Dedifferentiated amniotic fluid mesenchymal stem cell (primary cell): ENCODE data around the gene UGT1A10.
"Not testable (repeated sequence)": the region's sequence is repeated elsewhere in the genome, so short reads cannot be mapped to it uniquely, and the experiment has no call there.

Source experiments
- DNase-seq: peaks from one replicate; pipeline ENCODE4 v3.0.0-alpha.2; 2016; ENCODE audit errors: extremely low spot score

Gene UGT1A10

GRCh38 chr2:233743464-233744259 is 107.4 kb downstream of the UGT1A10 start:
- no peak for DNase-seq

DNA sequence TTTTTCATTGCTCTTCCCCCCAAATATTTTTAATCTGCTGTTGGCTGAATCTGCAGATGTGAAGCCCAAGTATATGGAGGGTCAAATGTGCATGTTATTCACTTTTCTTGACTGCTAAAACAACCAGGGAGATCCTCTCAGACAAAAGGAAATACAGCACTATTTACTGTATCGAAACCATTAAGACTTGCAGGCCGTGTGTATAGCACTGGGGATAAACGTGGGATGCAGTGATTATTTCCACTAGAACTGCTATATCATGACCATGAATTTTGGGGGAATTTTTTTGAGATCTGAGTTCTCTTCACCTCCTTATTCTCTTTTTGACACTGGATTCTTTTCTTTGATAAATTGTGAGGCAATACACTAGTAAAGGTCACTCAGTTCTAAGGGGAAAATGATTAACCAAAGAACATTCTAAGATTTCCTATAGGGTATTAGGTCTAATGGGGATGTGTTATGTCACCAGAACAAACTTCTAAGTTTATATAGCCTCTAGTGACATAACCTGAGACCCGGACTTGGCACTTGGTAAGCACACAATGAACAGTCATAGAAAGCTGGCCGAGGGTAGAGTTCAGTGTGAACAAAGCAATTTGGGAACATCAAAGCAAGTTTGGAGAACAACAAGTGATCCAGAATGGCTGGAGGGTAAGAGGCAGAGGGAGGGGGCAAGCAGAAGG is 109.0 kb downstream of the UGT1A10 start:
- DNase-seq = no peak

GRCh38 chr2:233745838-233746237 is 109.6 kb downstream of the UGT1A10 start:
- not testable (repeated sequence) for DNase-seq

DNA sequence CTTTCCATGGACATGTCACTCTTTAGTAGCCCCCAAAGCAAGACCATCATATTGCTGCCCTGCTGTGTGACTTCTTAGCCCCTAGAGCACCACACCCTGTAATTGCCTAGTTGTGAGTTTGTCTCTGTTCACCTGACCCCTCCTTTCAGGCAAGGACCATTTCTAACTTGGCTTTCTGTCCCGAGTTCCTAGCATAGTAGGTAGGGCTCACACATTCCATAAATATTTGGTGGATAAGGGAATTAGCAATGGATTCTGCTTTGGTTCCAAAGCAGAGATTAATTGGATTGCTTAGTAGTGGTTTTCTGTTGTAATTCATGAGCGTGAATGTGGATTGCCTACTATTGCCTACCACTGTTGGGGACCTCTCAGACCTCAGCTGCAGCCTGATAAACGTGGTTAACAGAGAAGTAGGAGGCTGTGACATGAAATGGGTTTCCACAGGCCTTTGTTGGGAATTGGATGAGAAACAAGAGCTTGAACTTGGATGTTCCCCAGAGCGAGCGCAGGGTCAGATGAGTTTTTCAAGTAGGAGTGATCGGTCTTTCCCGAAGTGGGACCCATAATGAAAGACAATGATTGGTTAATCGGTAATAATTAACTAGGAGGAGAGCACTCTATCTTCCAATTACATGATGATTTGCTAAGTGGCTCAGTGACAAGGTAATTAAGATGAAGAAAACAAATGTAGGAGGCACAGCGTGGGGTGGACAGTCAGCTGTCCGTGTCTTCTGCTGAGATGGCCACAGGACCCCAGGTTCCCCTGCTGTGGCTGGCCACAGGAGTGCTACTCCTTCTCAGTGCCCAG is 110.4 kb downstream of the UGT1A10 start:
- no peak for DNase-seq

DNA sequence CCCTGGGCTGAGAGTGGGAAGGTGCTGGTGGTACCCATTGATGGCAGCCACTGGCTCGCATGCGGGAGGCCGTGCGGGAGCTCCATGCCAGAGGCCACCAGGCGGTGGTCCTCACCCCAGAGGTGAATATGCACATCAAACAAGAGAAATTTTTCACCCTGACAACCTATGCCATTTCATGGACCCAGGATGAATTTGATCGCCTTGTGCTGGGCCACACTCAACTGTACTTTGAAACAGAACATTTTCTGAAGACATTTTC is 111.0 kb downstream of the UGT1A10 start:
- DNase-seq = no peak

DNA sequence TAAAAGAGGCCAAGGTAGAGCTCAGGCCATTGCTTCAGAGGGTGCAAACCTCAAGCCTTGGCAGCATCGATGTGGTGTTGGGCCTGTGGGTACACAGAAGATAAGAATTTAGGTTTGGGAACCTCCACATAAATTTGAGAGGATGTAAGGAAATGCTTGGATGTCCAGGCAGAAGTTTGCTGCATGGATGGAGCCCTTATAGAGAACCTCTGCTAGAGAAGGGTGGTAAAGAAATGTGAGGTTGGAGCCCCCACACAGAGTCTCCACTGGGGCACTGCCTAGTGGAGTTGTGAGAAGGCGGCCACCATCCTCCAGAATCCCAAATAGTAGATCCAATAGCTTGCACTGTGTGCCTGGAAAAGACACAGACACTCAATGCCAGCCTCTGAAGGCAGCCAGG is 114.4 kb downstream of the UGT1A10 start:
- not testable (repeated sequence) for DNase-seq

- DNase-seq = not testable (repeated sequence)
Observed at GRCh38 chr2:233751212-233752009, 115.2 kb downstream of the UGT1A10 start.

DNA sequence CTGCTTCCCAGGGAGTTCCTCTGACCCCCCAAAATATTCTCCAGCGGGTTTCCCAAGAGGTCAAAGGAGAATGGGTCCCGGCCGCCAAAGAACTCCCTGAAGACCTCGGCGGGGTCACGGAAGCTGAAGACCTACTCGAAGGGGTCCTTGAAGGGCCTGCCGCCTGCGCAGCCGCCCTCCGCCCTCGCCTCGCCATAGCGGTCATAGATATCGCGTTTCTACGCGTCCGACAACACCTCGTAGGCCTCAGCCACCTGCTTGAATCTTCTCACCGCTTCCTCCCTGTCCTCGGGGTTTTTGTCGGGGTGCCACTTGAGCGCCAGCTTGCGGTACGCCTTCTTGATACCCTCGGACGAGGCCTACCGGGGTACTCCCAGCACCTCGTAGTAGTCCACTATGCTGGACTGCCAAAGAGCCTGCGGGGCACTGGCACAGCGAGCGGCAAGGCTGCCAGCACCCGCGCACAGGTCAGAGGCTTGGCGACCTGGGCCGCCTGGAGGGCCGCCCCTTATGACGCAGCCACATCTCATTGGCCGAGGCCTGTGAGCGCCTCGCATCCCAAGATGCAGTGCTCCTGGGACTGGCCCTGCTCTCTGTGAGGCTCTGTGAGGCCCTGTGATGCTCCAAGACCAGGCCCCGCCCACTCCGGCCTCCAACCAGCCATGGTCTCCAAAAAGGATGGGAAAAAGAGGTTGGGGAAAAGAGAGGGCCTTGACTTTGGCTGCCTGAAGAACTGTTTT is 118.8 kb downstream of the UGT1A10 start:
- no peak for DNase-seq

DNA sequence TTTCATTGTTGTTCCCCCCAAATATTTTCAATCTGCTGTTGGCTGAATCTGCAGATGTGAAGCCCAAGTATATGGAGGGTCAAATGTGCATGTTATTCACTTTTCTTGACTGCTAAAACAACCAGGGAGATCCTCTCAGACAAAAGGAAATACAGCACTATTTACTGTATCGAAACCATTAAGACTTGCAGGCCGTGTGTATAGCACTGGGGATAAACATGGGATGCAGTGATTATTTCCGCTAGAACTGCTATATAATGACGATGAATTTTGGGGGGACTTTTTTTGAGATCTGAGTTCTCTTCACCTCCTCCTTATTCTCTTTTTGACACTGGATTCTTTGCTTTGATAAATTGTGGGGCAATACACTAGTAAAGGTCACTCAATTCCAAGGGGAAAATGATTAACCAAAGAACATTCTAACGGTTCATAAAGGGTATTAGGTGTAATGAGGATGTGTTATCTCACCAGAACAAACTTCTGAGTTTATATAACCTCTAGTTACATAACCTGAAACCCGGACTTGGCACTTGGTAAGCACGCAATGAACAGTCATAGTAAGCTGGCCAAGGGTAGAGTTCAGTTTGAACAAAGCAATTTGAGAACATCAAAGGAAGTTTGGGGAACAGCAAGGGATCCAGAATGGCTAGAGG is 120.3 kb downstream of the UGT1A10 start:
- DNase-seq = no peak

DNA sequence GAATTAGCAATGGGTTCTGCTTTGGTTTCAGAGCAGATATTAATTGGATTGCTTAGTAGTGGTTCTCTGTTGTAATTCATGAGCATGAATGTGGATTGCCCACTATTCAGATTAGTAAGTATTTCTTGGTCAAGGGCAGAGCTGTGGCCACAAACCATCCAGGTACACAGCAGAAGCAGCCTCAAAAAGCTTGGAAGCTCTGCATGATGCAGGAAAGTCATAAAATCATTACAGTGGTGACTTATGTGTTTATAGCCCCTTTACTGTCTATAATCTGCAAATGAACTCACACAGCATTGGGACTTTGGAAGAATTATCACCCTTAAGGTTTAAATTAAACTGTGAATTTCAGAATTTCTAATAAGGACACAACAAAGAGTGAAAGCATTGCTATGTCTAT is 121.9 kb downstream of the UGT1A10 start:
- no peak for DNase-seq

DNA sequence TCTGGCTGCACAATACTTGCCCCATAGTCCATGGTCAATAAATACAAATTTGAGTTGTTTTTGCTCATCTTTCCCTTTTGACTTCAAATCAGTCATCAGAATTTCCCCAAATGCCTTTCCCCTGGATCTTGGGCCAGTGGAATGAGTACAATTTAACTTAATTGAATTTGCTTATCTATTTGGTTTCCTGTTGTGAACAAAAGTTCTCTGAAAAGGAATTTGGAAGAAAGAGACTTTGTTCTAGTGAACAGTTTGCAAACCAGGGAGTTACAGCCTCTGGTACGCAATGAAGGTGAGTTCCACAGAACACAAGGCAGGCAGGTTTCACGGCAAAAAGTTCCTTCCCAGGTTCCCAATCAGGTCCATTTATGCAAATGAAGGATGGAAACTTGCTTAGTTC is 122.6 kb downstream of the UGT1A10 start:
- no peak for DNase-seq

DNA sequence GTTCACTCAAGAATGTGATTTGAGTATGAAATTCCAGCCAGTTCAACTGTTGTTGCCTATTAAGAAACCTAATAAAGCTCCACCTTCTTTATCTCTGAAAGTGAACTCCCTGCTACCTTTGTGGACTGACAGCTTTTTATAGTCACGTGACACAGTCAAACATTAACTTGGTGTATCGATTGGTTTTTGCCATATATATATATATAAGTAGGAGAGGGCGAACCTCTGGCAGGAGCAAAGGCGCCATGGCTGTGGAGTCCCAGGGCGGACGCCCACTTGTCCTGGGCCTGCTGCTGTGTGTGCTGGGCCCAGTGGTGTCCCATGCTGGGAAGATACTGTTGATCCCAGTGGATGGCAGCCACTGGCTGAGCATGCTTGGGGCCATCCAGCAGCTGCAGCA is 123.8 kb downstream of the UGT1A10 start, which contains the start of gene UGT1A1:
UGT1A1 (plus strand) TSS at position 228 of the 400 bp plus-strand sequence; CDS start at position 246, 18 bp downstream.
- no peak for DNase-seq

GRCh38 chr2:233761040-233761769 is 125.0 kb downstream of the UGT1A10 start:
- DNase-seq = no peak

DNA sequence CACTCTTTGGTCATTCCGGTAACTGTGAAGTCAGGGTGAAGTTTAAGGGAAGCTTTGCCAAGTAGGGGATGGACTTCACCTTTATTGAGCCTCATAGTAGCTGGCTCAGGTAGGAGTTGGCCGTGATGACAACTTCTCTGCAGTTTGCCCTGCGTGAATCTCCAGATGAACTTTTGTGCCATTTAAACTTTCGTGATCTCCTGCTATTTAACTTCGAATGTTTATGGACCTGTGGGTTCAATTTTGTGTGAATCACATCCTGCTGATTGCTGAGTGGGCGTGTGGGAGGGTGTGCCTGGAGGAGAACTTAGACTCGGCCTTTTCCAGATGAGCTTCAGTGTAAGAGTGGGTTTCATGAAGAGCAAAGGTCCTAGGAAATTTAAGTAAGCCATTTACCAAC is 128.0 kb downstream of the UGT1A10 start:
- peak; percentile 36 for DNase-seq

DNA sequence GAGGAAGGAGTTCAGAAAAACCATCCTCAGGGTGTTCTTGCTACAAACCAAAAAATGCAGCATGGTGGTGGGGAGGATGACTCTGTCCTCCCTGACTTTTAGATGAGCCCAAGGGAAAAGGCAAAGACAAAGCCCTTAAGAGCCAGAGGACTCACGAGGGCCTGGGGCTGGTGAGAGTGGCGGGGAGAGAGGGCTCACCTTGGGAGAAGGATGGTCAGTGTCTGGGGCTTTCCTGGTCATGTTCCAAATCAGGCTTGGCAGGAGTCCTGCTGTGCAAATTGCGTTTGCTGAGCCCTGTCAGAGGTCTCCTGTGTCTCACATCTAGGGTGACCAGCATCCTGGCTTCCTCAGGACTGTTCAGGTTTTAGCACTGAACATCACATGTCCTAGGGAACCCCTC is 128.5 kb downstream of the UGT1A10 start:
- DNase-seq = no peak

- DNase-seq = no peak
Observed at GRCh38 chr2:233766416-233766815, 130.2 kb downstream of the UGT1A10 start.

GRCh38 chr2:233768076-233768475 is 131.8 kb downstream of the UGT1A10 start:
- no peak for DNase-seq

GRCh38 chr2:233769260-233769659 is 133.0 kb downstream of the UGT1A10 start:
- no peak for DNase-seq

DNA sequence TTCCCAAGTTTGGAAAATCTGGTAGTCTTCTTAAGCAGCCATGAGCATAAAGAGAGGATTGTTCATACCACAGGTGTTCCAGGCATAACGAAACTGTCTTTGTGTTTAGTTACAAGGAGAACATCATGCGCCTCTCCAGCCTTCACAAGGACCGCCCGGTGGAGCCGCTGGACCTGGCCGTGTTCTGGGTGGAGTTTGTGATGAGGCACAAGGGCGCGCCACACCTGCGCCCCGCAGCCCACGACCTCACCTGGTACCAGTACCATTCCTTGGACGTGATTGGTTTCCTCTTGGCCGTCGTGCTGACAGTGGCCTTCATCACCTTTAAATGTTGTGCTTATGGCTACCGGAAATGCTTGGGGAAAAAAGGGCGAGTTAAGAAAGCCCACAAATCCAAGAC is 135.9 kb downstream of the UGT1A10 start:
- DNase-seq = no peak

DNA sequence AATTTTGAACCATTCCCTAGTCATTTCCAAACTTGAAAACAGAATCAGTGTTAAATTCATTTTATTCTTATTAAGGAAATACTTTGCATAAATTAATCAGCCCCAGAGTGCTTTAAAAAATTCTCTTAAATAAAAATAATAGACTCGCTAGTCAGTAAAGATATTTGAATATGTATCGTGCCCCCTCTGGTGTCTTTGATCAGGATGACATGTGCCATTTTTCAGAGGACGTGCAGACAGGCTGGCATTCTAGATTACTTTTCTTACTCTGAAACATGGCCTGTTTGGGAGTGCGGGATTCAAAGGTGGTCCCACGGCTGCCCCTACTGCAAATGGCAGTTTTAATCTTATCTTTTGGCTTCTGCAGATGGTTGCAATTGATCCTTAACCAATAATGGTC is 136.3 kb downstream of the UGT1A10 start:
- no peak for DNase-seq
